HG03139 (cell line): Measurements from ENCODE around the gene CUZD1.

Experiments
- ATAC-seq: cut with Tn5 transposase; IDR thresholded peaks from one replicate; pipeline ENCODE4 v1.9.1; 2021; ENCODE audit not compliant: unreplicated experiment

CUZD1 gene

DNA sequence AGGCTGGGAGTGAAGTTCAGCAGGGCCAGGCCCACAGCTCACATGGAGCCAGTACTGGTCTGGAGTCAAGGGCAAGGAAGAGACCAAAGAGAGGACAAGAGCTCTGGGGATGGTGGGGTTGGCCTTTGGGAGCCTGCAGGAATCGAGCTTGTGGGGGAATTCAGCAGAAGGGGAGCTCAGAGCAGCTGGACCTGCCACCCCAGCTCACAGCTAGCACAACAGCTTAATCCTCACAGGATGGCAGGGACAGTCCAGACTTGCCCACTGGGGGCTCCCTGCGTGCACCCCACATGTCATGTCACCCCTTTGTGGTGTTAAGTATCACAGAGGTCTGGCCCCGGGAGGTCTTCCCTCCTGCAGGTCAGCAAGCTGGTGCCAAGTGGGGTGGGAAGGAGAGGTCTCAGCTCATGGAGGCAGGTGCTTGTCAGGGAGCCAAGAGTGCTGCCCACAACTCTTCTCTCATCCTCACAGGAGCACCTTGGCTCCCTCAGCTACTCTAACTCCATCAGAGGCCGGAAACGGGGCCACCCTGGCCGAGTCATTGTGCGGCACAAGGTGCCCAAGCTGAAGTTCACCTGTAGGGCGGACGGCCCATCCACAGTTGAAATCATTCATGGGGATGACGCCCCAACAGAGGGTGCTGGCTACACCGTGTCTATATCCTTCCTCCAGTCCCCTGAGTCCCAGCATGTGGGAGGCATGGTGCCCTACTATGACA, 22.5 kb downstream of the CUZD1 start:
- no peak for ATAC-seq

DNA sequence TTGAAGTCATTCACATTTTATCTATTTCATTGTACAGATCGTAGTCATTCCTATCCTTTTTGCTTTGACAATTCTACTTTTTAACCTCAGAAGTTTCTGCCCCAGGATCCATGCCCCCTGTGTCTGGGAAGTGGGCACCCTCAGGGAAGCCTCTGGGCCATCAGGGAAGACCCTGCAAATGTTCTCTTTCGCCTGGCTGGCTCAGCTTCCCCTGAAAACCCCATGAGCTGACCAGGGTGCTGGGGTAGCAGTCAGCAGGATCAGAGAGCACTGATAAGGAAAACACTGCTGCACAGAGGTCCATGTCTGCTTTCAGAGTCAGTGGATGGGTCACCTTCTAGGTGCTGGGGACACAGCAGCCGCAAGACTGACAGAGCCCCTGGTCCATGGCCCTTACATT, 23.8 kb downstream of the CUZD1 start:
- ATAC-seq, result no peak

DNA sequence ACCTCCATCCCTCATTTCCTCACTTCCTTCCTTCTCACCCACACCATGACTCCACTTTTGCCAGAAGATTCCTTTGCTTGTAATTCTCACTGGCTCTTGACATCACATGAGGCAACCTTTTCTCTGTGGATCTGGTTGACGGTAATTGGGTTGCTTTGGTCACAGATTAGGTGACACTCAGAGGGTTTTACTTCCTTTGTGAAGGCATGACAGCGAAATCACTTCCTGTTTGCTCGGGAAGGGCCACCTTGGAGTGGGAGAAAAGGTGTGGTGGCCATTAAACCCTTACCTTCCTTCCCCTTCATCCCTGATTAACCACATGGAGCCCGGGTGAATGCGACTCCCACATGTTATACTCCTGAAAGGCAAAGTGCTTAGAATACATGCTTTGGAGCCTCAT, 30.2 kb downstream of the CUZD1 start:
- no peak for ATAC-seq

DNA sequence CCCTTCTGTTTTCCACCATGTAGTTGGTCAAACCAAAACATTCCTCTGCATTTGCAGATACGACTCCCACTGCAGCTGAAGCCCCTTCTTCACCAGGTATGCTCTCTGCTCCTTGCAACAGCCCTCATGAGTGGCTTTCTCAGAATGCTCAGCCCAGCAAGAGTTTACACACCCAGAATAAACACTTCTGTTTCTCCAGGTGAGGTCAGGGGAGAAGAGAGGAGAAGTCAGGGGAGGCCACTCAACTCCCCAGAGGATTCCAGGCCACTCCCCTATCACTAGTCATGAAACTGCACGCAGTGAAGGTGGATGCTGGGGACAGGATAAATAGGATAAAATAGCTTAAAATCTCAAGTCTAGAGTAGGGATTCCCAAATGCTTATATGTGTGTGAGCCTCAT, 31.2 kb downstream of the CUZD1 start:
- ATAC-seq, result no peak

DNA sequence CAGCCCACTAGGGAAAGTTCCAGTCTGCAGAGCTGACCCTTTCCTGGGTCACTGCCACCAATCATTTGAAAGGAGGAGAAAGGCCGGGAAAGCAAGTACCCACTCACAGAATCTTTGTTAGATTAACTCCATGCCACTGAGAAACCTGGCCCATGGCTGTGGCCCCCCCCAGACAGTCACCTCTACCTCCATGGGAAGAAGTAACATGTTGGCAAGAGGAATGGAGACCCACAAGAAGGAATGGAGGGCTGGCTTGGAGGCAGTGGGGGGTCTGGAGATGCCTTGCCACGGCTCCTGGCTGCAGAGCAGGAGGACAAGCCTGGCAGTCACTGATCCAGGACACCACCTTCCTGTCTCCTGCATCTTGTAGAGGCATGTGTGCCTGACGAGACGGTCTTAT, 32.9 kb downstream of the CUZD1 start:
- no peak for ATAC-seq

DNA sequence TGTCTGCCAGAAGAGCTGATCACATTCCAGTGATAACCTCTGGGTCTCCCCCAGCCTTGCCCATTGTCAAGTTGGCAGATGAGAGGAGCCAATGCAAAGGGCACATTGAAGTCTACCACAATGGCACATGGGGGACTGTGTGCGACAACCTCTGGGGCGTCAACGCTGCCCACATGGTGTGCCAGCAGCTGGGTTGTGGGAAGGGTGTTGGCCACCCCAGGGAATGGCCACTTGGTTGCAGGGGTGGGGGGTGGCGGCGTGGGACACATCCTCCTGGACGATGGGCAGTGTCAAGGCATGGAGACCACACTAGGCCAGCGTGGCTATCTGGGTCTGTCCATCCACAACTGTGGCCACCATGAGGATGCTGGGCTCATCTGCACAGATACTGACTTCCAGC, 43.4 kb downstream of the CUZD1 start:
- no peak for ATAC-seq

DNA sequence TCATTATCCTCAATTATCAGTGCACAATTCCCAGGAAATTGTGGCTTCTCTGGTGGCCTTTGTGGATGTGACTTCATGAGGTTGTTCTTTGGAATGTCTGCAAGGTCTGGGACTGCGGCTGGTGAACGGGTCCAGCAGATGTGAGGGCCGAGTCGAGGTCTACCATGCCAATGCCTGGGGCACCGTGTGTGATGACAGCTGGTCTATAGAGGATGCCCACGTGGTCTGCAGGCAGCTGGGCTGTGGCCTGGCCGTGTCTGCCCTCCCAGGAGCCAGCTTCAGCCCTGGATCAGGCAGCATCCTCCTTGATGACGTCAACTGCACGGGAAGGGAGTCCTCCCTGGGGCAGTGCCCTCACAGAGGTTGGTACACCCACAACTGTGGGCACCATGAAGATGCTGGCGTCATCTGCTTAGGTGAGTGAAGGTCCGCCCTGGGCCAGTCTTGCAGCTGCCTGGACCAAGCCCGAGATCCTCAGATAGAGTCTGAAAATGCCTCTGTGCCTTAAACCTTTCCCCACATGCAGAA, 46.9 kb downstream of the CUZD1 start:
- no peak for ATAC-seq

DNA sequence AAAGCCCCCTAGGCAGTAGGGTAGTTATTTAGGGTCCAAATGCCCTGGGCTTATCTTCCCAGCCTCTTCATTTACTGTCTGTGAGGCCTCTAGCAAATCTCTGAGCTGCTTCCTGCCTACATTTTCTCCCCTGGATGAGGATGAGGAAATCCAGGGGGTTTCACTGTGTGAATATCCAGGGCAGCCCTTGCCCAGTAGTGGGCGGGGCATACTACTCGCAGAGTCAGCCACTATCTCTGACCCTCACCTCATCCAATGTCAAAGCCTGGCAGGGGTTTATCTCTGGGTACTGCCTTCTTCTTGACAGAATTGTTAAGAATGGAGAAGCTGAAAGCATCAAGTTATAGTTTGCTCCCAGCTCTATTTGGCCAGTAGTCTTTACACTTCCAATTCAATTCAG, 48.9 kb downstream of the CUZD1 start:
- no peak for ATAC-seq

DNA sequence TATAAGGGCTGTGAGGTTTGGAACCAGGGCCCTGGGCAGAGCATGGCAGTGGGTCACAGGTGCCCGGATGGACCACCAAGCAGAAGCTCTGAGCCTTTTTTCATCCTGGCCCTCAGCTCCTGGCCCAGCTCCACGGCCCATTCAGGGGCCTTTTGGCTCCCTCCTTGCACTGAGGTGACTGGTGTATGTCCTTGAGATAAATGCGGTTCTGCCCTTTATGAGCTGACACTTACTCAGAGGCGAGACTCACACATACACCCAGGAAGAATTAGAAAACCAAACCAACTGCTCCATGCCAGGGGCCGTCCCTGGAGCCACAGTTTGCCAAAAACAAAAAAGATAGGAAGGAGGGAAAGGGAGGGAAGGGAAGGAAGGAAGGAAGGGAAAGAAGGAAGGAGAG, 49.7 kb downstream of the CUZD1 start:
- ATAC-seq, result no peak

DNA sequence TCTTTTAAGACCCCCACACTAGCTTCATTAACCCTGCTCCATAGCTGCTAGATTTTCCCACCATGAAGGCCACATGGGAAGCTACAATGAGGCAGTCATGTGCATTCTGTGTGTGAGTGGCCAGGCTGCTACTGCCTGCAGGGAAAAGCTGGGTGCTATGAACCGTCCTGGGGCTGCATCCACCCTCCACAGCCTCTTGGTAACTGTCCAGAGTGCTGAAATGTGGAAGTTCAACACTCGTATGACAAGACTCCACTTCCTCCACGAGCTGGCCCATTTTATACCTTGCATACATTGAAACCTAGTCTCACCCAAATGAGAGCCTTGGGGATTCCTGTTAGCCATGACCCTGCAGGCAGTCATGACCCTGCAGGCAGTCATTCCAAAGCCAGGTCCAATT, 59.4 kb downstream of the CUZD1 start:
- ATAC-seq, result no peak

DNA sequence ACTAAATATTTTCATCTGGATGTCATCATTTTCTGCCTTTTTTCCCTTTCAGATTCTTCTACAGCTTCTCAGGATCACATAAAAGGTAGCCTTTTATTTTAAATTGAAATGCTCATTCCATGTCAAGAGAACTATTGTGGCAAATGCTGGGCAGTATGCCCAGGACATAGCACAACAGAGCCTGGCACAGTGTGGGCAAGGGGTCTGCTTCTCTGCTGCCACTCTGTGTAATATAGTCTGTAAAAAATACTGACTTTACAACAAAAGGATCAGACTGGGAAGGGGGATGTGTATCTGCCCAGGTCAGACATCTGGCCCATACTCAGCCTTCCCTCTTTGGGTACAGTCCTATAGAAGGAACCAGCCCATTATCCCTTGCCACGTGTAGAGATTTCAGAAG, 62.7 kb downstream of the CUZD1 start:
- ATAC-seq, result no peak
